ENCODE measurements around the gene ARHGAP1. TPM values are rescaled to one million over a fixed set of nuclear protein-coding genes. Genes with fewer than 3 reads are reported as not detected.
A peak's percentile ranks its signal among the peaks of the same experiment; 100 is the strongest.

ARHGAP1 gene
- total and polyA plus RNA-seq, 8 donors: 18.7 to 51.1 (median 28.4) TPM

- no peaks in the 10 kb centered on the region for H3K9me3 ChIP-seq
- H3K27ac ChIP-seq: peak overlapping the region in 1 of 4 donors; percentile 1
- intact Hi-C loops (cut with DNase I): no loop called here
- DNase-seq (no peak), FAIRE-seq (no peak), ATAC-seq (peak in 2 of 4 donors; percentile 6 to 42)
- H3K27me3 ChIP-seq: no peaks in the 10 kb centered on the region
- H3K4me3 ChIP-seq: no peak overlapping the region
- TF ChIP-seq, protein P1, sequence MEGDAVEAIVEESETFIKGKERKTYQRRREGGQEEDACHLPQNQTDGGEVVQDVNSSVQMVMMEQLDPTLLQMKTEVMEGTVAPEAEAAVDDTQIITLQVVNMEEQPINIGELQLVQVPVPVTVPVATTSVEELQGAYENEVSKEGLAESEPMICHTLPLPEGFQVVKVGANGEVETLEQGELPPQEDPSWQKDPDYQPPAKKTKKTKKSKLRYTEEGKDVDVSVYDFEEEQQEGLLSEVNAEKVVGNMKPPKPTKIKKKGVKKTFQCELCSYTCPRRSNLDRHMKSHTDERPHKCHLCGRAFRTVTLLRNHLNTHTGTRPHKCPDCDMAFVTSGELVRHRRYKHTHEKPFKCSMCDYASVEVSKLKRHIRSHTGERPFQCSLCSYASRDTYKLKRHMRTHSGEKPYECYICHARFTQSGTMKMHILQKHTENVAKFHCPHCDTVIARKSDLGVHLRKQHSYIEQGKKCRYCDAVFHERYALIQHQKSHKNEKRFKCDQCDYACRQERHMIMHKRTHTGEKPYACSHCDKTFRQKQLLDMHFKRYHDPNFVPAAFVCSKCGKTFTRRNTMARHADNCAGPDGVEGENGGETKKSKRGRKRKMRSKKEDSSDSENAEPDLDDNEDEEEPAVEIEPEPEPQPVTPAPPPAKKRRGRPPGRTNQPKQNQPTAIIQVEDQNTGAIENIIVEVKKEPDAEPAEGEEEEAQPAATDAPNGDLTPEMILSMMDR (IDR thresholded peaks at IDR 0.05): no peak
- WGBS, 2 donors: 46 to 74% methylated on average over 3 of the region's 3 CpGs
- H3K4me1 ChIP-seq: peaks cover 0 to 23% (median 5%) of the 10 kb centered on the region in 3 donors
- H3K36me3 ChIP-seq: peaks cover 0 to 28% (median 11%) of the 10 kb centered on the region in 3 donors
Measured at GRCh38 chr11:46697303-46697702, 3.1 kb downstream of the ARHGAP1 start.

DNA sequence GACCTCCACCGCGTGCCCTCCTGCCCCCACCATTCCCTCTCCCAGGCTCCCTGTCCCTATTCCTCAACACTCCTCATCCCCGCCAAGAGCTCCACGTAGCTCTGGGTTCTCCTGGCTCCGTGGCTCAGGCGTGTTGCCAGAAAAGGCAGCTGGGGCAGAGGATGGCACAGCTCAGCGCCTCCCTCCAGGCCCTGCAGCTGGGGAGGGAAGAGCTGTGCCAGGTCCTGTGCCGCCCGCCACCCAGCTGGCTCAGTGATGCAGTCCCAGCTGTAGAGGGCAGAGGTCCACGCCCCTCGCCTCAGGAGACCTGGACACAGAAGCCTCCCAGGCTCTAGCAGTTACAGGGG, 4.2 kb downstream of the ARHGAP1 start:
- intact Hi-C loops (cut with DNase I): no loop called here
- no peak overlapping the region for H3K27ac ChIP-seq

DNA sequence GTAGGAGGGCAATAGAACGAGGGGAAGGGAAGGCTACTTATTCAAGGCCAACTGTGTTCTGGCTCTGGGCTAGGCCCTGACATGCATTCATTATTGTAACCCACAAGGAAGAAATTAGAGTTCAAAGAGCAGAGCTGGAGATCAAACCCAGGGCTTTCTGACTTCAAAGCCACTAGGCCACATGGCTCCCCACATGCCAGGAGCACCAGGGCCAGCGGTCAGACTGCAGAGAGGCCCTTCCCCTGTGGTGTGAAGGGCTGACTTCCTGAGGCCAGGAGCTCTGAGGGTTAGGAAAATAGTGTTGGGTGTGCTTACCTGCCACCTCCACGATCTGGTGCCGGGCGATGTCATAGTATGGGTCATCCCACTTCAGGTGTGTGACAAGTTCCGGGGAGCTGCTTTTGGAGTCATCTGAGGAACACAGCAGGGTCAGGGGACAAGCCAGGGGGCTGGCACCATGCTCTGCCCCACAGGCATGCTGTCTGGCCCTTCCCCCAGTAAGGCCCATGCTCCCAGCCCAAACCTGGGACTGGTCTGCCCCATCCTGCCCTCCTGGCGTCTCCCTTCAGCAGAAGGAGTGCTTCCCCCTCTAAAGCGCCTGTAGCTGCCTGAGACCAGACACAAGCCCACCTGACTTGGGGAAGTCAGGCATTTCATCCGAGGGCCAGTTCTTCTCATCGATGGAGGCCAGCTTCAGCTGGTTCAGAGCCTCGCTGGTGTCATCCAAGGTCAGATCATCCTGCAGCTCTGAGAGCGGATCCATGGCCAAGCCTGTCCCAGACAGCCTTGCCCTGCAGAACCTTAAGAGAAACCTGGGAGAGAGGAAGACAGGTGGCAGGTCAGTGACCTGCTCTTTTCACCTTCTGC, 4.8 kb downstream of the ARHGAP1 start:
- no peak overlapping the region for H3K4me3 ChIP-seq
- H3K27ac ChIP-seq: no peak overlapping the region
- peaks cover 0 to 14% (median 0%) of the 10 kb centered on the region in 3 donors for H3K4me1 ChIP-seq
- H3K9me3 ChIP-seq: no peaks in the 10 kb centered on the region
- no peak for FAIRE-seq
- intact Hi-C loops (cut with DNase I): no loop called here
- WGBS, 2 donors: 86 to 91% methylated on average over 12 of the region's 12 CpGs
- no peak for ATAC-seq
- H3K36me3 ChIP-seq: peaks cover 0 to 32% (median 15%) of the 10 kb centered on the region in 3 donors
- no peak for DNase-seq
- TF ChIP-seq, protein P1 (IDR thresholded peaks at IDR 0.05): no peak
- H3K27me3 ChIP-seq: no peaks in the 10 kb centered on the region

More for the DNA sequence above, 4.2 kb downstream of the ARHGAP1 start:
- TF ChIP-seq, protein P1 (IDR thresholded peaks at IDR 0.05): no peak
- H3K9me3 ChIP-seq: no peaks in the 10 kb centered on the region
- WGBS, 2 donors: 76 to 81% methylated on average over 11 of the region's 11 CpGs
- ATAC-seq (no peak), FAIRE-seq (no peak), DNase-seq (no peak)
- H3K36me3 ChIP-seq: peaks cover 0 to 32% (median 15%) of the 10 kb centered on the region in 3 donors
- H3K4me1 ChIP-seq: peaks cover 0 to 14% (median 0%) of the 10 kb centered on the region in 3 donors
- H3K27me3 ChIP-seq: no peaks in the 10 kb centered on the region
- no peak overlapping the region for H3K4me3 ChIP-seq

GRCh38 chr11:46694607-46695006, 5.8 kb downstream of the ARHGAP1 start:
- peaks cover 0 to 32% (median 15%) of the 10 kb centered on the region in 3 donors for H3K36me3 ChIP-seq
- no peaks in the 10 kb centered on the region for H3K27me3 ChIP-seq
- no peak for FAIRE-seq
- WGBS, 2 donors: 84% methylated on average over 7 of the region's 7 CpGs
- H3K4me3 ChIP-seq: no peak overlapping the region
- peaks cover 0 to 13% (median 0%) of the 10 kb centered on the region in 3 donors for H3K4me1 ChIP-seq
- no peaks in the 10 kb centered on the region for H3K9me3 ChIP-seq
- DNase-seq: no peak
- no peak for ATAC-seq
- TF ChIP-seq, protein P1 (IDR thresholded peaks at IDR 0.05): no peak
- intact Hi-C loops (cut with DNase I): no loop called here
- H3K27ac ChIP-seq: no peak overlapping the region

- no peaks in the 10 kb centered on the region for H3K9me3 ChIP-seq
- no peak overlapping the region for H3K27ac ChIP-seq
- no peak for DNase-seq
- no peak overlapping the region for H3K4me3 ChIP-seq
- no peaks in the 10 kb centered on the region for H3K27me3 ChIP-seq
- FAIRE-seq: no peak
- intact Hi-C loops (cut with DNase I): no loop called here
- 93 to 94% methylated on average over 6 of the region's 6 CpGs for WGBS, 2 donors
- TF ChIP-seq, protein P1 (IDR thresholded peaks at IDR 0.05): no peak
- peaks cover 0 to 32% (median 15%) of the 10 kb centered on the region in 3 donors for H3K36me3 ChIP-seq
- no peak for ATAC-seq
- peaks cover 0 to 8% (median 0%) of the 10 kb centered on the region in 3 donors for H3K4me1 ChIP-seq
Measured at GRCh38 chr11:46694072-46694471, 6.3 kb downstream of the ARHGAP1 start.
